Measurements from ENCODE around the gene XPR1. TPM values are rescaled to one million over a fixed set of nuclear protein-coding genes. Genes with fewer than 3 reads are reported as not detected.

XPR1 gene
- total and polyA plus RNA-seq, 2 experiments from 2014 or later = 18.1 to 36.4 TPM

- TF ChIP-seq, protein P1, sequence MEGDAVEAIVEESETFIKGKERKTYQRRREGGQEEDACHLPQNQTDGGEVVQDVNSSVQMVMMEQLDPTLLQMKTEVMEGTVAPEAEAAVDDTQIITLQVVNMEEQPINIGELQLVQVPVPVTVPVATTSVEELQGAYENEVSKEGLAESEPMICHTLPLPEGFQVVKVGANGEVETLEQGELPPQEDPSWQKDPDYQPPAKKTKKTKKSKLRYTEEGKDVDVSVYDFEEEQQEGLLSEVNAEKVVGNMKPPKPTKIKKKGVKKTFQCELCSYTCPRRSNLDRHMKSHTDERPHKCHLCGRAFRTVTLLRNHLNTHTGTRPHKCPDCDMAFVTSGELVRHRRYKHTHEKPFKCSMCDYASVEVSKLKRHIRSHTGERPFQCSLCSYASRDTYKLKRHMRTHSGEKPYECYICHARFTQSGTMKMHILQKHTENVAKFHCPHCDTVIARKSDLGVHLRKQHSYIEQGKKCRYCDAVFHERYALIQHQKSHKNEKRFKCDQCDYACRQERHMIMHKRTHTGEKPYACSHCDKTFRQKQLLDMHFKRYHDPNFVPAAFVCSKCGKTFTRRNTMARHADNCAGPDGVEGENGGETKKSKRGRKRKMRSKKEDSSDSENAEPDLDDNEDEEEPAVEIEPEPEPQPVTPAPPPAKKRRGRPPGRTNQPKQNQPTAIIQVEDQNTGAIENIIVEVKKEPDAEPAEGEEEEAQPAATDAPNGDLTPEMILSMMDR (IDR thresholded peaks at IDR 0.05; ENCODE audit: low read depth, low read length) = no peak
- no peaks in the 10 kb centered on the region for H3K27me3 ChIP-seq
- peaks cover 3% of the 10 kb centered on the region for H3K9me3 ChIP-seq (ENCODE audit: low read depth)
- DNase-seq (ENCODE audit: low read depth in 1 of 2, low spot score in 1 of 2) = no peak
- no peak overlapping the region for H3K4me3 ChIP-seq
- H3K27ac ChIP-seq = no peak overlapping the region
- H3K4me1 ChIP-seq (ENCODE audit: low read depth) = no peaks in the 10 kb centered on the region
- H3K36me3 ChIP-seq = no peaks in the 10 kb centered on the region
Observed at GRCh38 chr1:180728472-180729106, 96.8 kb downstream of the XPR1 start.

DNA sequence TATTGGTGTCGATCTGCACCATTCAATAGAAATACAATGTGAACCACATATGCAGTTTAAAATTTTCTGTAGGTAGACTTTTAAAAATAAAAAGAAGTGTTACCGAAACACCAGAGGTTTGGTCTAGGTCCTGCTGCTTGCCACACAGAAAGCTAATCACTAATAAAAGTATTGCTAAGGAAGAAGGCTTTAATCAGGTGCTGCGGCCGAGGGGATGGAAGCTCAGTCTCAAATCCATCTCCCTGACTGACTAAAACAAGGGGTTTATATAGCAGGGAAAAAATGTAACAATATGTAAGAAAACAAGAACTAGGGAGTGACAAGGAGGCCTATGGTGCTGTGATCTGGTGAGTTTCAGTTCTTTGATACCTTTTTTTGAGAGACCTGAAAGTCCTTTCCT is 99.3 kb downstream of the XPR1 start:
- Histone ChIP-seq H3K27me3 (no peaks in the 10 kb centered on the region), H3K9me3 (ENCODE audit: low read depth) (peaks cover 3% of the 10 kb centered on the region), H3K36me3 (no peaks in the 10 kb centered on the region), H3K27ac (no peak overlapping the region), H3K4me1 (ENCODE audit: low read depth) (no peaks in the 10 kb centered on the region), H3K4me3 (no peak overlapping the region)
- no peak for DNase-seq (ENCODE audit: low read depth in 1 of 2, low spot score in 1 of 2)
- TF ChIP-seq, protein P1 (IDR thresholded peaks at IDR 0.05; ENCODE audit: low read depth, low read length) = no peak

GRCh38 chr1:180732866-180733265 is 101.0 kb downstream of the XPR1 start:
- TF ChIP-seq, protein P1 (IDR thresholded peaks at IDR 0.05; ENCODE audit: low read depth, low read length) = no peak
- DNase-seq (ENCODE audit: low read depth in 1 of 2, low spot score in 1 of 2) = no peak
- no peak overlapping the region for H3K27ac ChIP-seq
- no peaks in the 10 kb centered on the region for H3K36me3 ChIP-seq
- no peak overlapping the region for H3K4me3 ChIP-seq
- no peaks in the 10 kb centered on the region for H3K27me3 ChIP-seq
- peaks cover 3% of the 10 kb centered on the region for H3K9me3 ChIP-seq (ENCODE audit: low read depth)
- no peaks in the 10 kb centered on the region for H3K4me1 ChIP-seq (ENCODE audit: low read depth)

GRCh38 chr1:180734366-180734765 is 102.5 kb downstream of the XPR1 start:
- H3K27ac ChIP-seq = no peak overlapping the region
- H3K4me3 ChIP-seq = no peak overlapping the region
- H3K36me3 ChIP-seq = no peaks in the 10 kb centered on the region
- H3K9me3 ChIP-seq (ENCODE audit: low read depth) = peaks cover 3% of the 10 kb centered on the region
- H3K27me3 ChIP-seq = no peaks in the 10 kb centered on the region
- H3K4me1 ChIP-seq (ENCODE audit: low read depth) = no peaks in the 10 kb centered on the region
- TF ChIP-seq, protein P1 (IDR thresholded peaks at IDR 0.05; ENCODE audit: low read depth, low read length) = no peak
- DNase-seq (ENCODE audit: low read depth in 1 of 2, low spot score in 1 of 2) = no peak

GRCh38 chr1:180742663-180743062 is 110.8 kb downstream of the XPR1 start:
- Histone ChIP-seq H3K4me3 (no peak overlapping the region), H3K9me3 (ENCODE audit: low read depth) (no peaks in the 10 kb centered on the region), H3K4me1 (ENCODE audit: low read depth) (no peaks in the 10 kb centered on the region), H3K36me3 (no peaks in the 10 kb centered on the region), H3K27me3 (no peaks in the 10 kb centered on the region), H3K27ac (no peak overlapping the region)
- DNase-seq (ENCODE audit: low read depth in 1 of 2, low spot score in 1 of 2) = no peak
- TF ChIP-seq, protein P1 (IDR thresholded peaks at IDR 0.05; ENCODE audit: low read depth, low read length) = no peak

Data from cardiac muscle cell (in vitro differentiated cells and primary cell).